Stomach (tissue), 4 donors: ENCODE results near the gene LDLRAD3.

Source experiments
- EP300 ChIP-seq: sonication (generic); formaldehyde crosslinking; IDR thresholded peaks from one replicate; pipeline ENCODE4 v1.6.1; 2017; ENCODE audit warnings: antibody characterized with exemption
- POLR2A ChIP-seq, 4 donors: fragments of 450-650 bp; IDR thresholded peaks; one replicate each; pipeline ENCODE4 v1.6.1; 2016; ENCODE audit warnings: antibody characterized with exemption in 4 of 4, control low read depth in 2 of 4, mild to moderate bottlenecking in 1 of 4, moderate library complexity in 1 of 4
- TF ChIP-seq, protein P1 (sequence below), 7 experiments: fragments of 450-650 bp in 4 of 7; fragments of 200-600 bp in 3 of 7; sonication (generic) in 3 of 7; IDR thresholded peaks; one replicate each; pipeline ENCODE4 v1.5.1; 2016 to 2019; ENCODE audit warnings: antibody characterized with exemption in 7 of 7, control low read depth in 2 of 7, mild to moderate bottlenecking in 1 of 7

DNA sequence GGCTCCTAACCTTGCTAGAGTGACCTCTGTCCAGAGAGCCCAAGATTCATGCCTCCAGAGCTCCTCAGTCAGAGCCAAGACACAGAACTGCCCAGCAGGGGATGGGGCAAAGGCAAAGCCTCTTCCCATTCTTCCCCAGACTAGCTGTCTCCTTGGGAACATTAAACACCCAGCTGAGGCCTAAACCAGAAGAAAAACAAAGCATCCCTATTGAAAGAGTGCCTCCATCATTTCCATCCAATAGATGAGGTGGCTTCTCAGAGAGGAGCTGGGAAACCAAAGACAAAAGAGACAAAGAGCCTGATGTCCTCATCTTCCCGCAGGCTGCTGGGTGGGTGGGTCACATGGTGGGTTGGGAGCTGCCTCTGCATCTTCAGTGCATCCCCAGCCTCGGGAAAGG is 308.0 kb downstream of the LDLRAD3 start:
- TF ChIP-seq EP300: no peak
- TF ChIP-seq, protein P1, sequence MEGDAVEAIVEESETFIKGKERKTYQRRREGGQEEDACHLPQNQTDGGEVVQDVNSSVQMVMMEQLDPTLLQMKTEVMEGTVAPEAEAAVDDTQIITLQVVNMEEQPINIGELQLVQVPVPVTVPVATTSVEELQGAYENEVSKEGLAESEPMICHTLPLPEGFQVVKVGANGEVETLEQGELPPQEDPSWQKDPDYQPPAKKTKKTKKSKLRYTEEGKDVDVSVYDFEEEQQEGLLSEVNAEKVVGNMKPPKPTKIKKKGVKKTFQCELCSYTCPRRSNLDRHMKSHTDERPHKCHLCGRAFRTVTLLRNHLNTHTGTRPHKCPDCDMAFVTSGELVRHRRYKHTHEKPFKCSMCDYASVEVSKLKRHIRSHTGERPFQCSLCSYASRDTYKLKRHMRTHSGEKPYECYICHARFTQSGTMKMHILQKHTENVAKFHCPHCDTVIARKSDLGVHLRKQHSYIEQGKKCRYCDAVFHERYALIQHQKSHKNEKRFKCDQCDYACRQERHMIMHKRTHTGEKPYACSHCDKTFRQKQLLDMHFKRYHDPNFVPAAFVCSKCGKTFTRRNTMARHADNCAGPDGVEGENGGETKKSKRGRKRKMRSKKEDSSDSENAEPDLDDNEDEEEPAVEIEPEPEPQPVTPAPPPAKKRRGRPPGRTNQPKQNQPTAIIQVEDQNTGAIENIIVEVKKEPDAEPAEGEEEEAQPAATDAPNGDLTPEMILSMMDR (IDR thresholded peaks at IDR 0.05): no peak
- TF ChIP-seq POLR2A (IDR thresholded peaks at IDR 0.05): no peak
